ENCODE data around the gene GRXCR1.

GRXCR1 gene

DNA sequence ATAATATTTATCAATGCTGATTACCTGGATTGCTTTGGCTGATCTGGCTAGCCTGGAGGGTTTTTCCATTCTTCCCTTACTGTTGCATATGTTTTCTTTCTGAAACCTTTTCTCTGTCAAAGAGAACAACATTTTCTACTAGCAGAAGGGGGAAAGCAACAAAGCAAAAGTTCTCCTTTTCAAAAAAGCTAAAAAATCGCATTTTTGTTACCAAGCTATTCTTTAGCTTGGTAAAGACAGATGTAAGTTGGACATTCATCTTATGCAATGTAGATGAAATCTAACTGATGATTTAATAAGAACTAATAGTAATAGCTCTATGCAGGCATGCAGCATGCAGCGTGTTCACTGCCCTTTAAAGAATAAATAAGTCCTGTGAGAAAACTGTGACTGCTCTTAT lies at the start of gene GRXCR1:
Gene GRXCR1 (plus strand): TSS at position 301 of the 400 bp plus-strand sequence. CDS start 554 bp downstream, outside the sequence.
- no peak for DNase-seq (ENCODE audit: low spot score)

DNA sequence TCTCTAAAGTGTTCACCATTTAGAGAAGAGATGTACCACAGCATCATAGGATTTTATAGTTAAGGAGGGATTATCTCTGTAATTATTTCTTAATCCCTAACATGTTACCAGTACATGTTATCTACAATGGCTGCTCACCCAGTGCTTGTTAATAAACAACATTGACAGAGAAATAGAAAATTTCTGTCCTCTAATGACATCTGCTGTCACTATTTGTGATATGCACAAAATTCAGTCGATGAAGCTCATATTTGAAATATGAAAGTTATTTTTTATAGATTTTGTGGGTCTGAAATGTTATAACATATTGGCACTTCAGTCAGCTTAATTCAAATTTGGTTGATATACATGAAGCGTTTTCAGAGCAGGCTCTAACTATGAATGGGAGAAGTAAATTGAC lies 48.8 kb upstream of the GRXCR1 start:
- DNase-seq (ENCODE audit: low spot score) = no peak

DNA sequence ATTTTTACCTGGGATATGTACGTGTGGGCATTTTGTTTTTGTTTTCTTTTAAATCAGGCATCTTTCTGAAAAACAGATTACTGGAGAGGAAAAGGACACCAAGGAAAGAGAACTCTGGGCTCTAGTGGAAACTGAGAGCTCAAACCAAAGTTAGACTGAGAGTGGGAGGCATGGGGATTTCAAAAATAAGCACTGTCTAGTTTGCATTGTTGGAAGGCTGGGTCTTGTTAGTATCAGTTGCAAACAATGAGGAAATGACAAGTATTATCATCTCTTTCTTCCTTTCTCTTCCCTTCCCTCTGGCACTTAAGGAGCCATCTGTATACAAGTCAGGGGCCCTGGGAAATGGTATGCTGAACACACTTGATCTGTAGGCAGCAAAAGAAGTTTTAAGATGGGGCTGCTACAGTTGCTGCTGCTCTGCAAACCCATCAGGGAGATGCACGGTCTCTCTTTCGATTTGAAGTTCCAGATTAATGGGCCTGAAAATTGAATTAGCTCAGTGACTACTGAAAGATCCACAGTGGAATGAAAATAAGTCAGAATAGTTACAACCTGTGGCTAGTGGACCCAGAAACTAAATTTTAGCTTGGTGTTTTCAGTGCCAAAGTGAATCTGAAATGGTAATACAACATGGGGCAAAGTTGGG lies 48.0 kb upstream of the GRXCR1 start:
- no peak for DNase-seq (ENCODE audit: low spot score)

DNA sequence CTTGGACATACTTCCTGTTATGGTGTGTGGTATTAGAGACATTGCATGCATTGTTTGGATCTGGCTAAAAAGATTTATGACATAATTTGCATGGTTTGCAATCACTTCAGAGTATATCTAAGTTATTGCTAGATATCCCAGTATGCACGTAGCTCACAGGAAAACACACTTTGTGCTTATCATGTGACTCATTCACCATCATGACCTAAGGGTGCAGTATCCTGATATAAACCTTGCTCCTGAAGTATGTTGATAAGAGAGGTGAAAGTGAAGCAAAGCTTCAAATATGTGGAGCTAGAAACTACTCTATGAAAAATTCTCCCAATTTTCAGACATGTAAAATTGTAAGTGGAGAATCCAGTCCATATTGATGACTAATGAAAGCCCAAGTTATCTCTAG lies 46.9 kb upstream of the GRXCR1 start:
- DNase-seq (ENCODE audit: low spot score) = no peak

DNA sequence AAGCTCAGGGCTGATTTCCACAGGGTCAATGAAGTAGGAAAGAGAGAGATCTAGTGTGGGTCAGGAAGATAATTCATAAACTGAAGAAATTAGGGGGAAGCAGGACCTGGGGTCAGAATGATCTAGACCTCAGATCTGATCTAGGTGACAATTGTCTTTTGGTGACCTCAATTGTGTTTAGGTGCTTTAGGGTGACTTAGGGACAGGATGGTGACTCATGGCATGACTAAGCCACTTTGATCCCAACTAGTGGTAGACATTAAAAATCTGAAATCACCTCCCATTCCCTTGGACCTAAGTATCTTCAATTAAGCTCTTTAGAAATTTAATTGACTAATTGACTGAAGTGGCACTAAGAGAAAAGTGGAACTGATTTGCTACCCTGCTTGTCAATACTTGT lies 36.7 kb upstream of the GRXCR1 start:
- DNase-seq (ENCODE audit: low spot score) = peak; percentile 9

DNA sequence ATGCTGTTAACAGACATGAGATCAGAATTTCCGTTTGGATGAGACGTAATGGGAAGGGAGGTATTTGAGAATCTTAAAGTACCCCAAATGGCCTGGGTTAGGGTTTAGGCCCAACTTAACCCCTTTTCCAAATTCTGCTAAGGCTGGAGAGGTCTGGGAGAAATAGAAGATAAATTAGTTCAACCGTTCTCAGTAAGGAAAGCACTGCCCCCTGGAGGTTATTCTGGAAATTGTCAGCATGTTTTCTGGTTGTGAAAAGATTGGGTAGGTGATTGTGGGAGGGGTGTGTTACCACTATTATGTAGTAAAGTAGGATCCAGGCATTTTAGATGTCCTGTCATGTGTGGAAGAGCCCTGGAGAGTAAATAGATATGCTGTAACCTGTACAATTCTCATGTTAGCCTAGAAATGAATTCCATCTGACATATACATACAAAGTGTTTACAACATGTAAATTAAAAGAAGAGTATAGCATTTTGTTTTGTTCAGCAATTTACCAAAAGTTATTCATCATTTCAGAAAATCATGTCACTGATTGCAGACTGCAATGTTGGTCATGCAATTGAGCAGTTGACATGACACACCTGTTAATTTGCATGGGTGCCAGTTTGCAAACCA lies 26.8 kb upstream of the GRXCR1 start:
- DNase-seq (ENCODE audit: low spot score) = peak; percentile 47

DNA sequence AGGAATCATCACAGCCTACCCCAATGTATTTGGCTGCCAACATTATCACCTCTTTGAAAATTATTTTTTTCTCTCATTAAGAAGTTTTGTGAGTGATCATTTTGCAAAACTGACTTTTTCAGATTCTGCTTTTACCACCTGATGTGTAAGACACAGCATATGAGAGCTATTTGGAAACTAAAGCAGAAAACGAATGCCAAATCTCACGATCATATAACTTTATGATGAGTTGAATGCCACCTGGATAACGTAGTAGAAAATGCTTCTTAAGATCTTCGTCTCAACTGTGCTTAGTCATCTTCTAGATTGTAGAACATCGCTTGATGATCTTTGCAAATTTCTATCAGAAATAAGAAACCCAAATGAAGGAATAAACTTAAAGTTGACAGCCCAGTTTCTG lies 21.3 kb upstream of the GRXCR1 start:
- no peak for DNase-seq (ENCODE audit: low spot score)

DNA sequence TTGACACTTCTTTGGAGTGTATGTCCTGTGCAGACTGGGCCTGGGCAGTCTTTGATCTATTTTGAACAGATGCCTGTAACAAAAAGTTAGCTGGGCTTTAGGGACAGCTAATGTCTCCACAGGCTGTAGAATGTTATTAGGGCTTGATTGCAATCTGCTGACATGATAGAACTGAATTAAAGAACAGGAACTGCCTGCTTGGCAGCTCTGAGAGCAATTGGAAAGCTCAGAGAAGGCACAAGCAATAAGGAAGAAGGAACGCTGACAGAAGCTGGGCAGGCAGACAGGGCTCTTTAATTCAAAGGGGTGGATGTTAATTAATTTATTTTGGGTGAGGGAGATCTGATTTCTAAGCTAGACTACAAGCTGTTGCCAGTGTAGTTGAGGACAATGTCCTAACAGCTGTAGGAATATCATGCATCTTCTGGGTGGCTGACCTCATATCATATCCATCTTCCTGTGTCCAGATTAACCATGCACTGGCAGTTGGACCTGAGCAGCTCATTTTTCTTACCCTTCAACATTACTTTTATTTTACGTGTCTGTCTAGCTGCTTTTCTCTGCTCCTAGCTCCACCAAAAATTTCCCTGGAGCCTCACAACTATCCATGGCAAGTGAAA lies 20.7 kb upstream of the GRXCR1 start:
- DNase-seq (ENCODE audit: low spot score) = no peak

DNA sequence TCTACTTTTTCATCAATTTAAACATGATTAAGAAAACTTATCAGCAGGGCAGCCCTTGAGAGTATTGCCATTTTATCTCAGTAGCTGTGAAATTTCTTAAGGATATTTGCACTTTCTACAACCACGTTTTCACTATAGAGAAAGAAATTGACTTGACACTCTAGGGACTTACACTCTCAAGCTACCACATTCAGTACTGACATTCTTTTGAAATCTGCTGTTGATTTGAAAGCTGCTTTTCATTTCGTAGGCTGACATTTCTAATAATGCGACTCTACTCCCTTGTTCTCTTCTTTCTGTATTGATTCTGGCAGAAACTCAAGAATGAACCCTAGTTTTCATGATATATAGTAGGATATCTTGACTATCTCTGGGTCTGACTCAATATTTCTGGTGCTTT lies 13.7 kb upstream of the GRXCR1 start:
- no peak for DNase-seq (ENCODE audit: low spot score)

DNA sequence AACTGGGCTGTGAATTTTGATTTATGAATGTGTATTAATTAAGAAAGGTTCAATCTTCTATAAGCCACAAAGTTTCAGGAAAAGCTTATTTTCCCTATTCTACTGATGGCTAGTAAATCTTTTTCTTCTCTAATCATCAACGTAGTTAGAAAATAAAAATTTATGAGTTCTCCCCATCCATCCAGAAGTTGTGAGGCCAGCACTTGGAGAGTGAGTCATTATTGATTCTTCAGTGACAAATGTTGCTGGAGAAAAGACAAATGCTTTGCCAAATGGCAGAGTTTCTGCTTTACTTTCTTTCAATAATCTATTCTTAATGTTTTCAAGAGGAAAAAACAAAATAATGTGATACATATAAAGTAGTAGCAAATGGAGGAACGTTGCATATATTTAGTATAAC lies 11.3 kb upstream of the GRXCR1 start:
- DNase-seq (ENCODE audit: low spot score) = no peak

DNA sequence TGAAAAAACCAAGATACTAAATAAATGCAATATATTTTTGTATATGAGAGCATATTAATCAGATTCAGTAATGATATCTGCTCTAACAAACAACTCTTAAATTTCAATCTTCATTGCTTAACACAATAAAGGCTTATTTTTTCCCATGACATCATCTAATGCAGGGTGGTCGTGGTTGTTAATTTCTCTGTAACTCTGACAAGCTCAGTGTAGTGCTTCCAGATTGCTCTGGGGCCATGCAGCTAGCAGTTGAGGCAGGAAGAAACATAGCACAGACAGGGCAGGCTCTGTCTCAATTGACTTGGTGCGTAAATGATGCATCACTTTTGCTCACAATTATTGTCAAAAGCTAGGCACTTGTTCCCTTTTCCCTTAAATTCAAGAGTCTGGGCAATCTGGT lies 869 bp upstream of the GRXCR1 start:
- DNase-seq (ENCODE audit: low spot score) = no peak

DNA sequence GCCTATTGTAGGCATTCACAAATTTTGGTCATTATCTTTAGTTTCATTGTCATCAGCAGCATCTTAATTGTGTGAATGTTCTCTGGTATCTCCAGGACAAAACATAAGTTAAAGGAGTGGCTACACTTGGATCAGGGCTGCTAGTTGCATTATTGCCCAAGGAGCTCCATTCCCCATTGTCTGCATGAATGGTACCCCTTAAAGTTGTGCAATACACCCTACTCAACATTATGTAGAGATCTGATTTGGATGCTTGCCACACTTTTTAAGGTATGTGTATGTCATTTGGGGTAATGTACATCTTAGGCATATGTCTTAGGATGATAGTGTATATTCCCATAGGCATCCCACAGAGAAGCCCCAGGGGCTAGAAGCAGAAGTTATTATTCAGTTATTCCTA lies 2.9 kb downstream of the GRXCR1 start:
- no peak for DNase-seq (ENCODE audit: low spot score)

DNA sequence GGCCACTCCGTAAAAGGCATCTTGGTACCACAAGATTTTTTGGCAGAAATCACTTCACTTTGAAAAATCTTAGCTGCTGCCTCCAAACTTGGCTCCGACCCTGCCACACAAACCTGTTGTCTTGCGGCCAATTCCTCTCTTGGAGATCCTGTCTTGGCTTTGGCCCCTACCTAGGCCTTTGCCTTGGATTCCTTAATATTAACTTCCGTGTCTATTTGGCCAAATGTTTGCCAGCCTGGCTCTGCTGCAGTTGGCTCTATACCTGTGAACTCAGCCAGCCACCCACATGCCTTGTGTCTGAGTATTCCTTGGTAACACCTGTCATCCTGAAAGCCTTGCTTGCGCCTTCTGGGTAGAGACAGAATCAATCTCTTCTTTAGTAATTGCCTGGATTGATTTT lies 12.5 kb downstream of the GRXCR1 start:
- no peak for DNase-seq (ENCODE audit: low spot score)

DNA sequence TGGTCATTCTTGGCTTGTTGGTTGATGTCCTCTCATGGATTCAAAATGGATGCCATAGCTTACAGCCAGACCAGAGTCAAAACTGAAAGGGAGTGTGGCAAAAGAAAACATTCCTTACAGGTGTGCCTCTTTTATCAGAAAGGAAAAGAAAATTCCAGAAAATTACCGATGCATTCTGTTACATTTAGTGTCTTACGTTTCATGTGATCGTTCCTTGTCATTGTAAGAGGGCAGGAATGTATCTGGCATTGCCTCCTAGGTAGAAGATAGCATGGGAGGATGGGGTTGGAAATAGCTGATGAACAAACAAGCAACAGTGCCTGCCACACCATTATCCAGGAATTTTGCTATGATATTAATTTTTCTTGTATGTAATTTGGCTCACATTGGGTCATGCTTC lies 13.1 kb downstream of the GRXCR1 start:
- DNase-seq (ENCODE audit: low spot score) = no peak

DNA sequence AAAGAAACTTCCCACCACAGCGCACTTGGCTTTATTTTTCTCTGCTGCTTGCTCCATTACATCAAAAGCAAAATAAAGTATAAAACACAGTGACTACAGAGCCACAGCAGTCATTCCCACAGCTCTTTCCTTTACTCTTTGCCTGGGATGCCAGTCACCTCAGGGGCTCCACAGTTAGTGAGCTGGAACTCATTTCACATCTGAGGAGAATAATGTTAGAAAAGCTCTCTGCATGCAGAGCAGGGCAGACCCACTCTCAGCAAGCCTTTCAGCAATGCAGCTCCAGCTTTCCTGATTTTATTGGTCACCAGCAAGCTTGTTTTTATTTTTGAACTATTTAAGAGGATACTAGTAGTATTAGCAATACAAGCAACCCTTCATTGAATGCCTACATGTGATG lies 13.8 kb downstream of the GRXCR1 start:
- no peak for DNase-seq (ENCODE audit: low spot score)

DNA sequence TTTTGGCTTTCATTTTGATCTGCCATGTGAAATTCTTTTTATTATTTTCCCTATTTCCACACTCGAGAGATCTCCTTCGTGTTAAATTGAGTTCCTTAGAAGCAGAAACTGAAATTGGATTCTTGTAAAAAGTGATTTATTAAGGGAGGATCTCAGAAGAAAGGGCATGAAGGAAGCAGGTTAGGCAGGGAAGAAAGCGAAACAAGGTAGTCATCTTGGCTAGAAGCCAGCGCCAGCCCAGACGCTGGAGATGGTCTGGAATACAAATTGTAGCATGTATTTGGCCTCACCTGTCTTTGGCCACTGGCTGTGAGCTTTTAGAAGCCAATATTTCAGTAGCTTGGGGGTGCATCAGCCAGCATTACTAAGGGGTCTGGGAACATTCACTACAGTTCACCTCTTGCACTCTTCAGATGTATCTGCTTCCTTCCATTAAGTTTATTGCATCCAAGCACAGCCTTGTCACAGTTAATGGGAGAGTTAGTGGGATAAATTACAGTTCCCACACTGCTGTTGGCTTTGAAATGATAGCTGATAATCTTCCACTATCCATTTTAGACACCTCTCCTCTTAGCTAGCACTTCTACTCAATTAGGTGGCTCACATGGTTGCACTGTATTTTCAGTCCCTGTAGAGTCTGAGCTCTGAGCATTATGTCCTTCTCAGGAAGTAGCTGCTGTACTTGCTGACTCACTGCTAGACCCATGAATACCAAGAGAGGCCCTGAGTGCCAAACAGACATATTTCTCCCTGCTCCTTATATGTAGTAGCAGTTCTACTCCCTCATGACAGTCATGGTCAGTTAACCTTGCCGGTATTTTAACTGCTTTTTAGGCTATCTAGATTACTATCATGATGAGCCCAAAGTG lies 14.6 kb downstream of the GRXCR1 start:
- DNase-seq (ENCODE audit: low spot score) = peak; percentile 4

DNA sequence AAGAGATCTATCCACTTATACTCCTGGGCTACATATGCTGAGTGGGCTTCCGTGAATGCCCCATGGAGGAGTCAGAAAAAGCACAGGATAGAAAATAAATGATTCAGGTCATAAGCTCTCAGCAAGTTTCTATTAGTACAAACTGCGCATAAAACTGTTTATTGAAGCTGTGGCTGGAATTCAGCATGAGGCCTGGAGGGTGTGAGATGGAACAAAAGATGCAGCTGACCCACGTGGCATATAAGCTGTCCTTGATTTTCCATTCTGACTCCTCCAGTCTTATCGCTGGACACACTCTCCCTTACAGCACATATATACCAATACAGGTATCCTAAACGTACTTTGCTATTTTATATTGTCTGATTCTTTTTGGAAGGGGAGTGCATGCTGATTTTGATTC lies 17.9 kb downstream of the GRXCR1 start:
- no peak for DNase-seq (ENCODE audit: low spot score)

DNA sequence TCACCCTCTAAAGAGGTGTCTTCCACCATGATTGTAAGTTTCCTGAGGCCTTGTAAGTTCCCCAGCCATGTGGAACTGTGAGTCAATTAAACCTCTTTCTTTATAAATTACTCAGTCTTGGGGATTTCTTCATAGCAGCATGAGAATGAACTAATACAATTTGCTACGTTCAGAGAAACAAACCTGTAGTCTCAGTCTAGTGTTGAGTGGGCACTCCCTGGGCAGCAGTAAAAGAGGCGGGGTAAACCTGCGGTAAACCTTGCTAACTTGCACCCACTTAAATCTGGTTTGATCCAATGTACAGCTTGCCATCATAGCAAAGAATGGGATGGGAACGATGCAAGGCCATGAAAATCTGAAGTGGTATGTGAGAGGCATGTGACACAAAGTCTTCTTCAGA lies 22.4 kb downstream of the GRXCR1 start:
- DNase-seq (ENCODE audit: low spot score) = no peak

DNA sequence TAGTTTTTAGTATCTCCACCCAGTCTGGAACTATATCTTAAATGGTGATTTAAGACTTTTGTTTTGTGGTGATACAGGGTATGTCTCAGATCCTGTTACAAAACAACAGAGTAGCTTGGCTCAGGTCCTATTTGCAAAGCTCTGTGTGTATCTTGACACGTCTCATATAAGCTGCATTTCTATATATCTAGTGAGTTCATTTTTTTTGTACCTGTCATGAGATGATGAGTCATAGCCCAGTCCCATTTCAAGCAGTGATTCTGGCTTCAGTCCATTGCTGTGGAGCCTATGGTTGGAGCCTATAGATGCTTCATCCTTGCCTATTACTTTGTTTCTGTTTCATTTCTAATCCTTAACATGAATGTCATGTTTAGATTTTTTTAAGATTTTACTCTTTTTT lies 23.0 kb downstream of the GRXCR1 start:
- DNase-seq (ENCODE audit: low spot score) = peak; percentile 1

DNA sequence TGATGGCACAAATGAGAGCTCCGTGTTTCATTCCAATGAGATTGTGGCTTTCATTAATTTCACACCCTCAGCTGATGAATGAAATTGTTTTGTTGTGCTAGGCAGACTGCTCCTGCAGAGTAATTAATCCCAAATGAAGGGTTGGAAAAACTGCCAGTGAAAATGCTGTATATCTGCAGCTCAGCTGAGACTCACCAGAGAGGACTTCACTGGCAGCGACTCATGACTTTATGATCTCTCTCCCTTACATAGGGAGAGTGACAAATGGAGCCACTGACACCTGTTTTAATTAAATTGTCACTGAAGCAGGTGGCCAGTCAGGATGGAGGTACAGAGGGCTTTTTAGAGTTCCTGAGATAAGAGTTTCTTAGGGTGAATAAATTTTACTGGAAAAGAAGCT lies 24.8 kb downstream of the GRXCR1 start:
- DNase-seq (ENCODE audit: low spot score) = no peak

DNA sequence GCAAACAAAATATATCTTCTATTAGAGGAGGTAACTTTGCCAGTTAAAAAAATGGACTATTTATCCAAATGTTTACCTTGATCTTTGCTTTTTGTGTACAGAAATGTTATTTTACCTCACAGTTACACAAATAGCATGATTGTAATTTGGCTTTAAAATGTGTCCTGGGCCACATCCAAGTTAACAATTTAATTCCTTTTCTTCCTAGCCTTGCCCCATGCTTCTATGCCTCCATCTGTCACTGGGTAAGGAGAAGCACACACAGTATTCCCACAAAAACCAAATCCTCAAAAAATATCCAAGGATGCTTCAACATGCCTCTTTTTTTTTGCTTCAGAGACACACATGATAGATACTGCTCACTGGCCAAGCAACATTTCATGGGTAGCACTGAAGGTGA lies 30.9 kb downstream of the GRXCR1 start:
- no peak for DNase-seq (ENCODE audit: low spot score)

DNA sequence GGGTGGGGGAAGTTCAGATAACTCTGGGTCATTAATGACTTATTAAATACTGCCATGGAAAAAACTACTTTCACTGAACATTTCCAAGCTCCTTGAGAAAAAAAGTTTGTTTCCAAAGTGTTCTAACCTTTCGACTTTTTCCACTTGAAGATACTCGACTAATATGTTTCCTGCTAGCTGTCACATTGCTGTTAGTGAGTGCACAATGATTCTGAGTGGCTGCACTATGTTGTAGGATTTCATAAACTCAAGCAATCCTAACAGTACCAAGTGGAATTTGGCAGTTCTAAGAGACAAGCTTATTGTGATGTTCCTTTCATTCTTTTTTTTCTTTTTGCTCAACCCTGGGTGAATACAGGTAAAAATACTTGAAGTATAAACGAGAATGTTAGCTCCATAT lies 33.4 kb downstream of the GRXCR1 start:
- no peak for DNase-seq (ENCODE audit: low spot score)

DNA sequence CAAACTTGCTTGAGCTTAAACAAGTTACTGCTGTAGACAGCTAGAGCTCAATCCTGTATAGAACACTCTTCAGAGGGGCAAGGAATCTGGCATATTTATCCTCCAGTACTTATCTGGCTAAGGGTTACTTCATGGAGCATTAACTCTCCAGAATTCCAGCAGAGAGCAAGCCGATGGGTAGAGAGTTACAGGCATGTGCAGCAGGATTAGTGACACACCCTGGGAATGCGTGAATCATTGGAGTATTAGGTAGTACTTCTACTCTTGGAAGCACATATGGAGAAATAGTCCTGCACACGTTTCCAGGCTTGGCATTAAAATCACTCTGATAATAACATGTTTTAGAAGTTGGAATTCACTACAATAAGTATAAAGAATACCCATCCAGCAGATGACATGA lies 35.4 kb downstream of the GRXCR1 start:
- DNase-seq (ENCODE audit: low spot score) = no peak

Measured in kidney capillary endothelial cell (primary cell).